GM21515 (cell line): Measurements from ENCODE around the gene PDE4D.
"Not testable (repeated sequence)": the region's sequence is repeated elsewhere in the genome, so short reads cannot be mapped to it uniquely, and the experiment has no call there.

Source experiments
- ATAC-seq: cut with Tn5 transposase; IDR thresholded peaks from one replicate; pipeline ENCODE4 v1.9.1; 2021; ENCODE audit not compliant: unreplicated experiment

Gene PDE4D

GRCh38 chr5:59618644-59619043 is 274.9 kb downstream of the PDE4D start:
- no peak for ATAC-seq

- ATAC-seq, result no peak
Measured at GRCh38 chr5:59617186-59617771, 276.2 kb downstream of the PDE4D start.

GRCh38 chr5:59616413-59616812 is 277.1 kb downstream of the PDE4D start:
- no peak for ATAC-seq

GRCh38 chr5:59615272-59615671 is 278.3 kb downstream of the PDE4D start:
- ATAC-seq, result no peak

GRCh38 chr5:59609501-59610265 is 283.8 kb downstream of the PDE4D start:
- no peak for ATAC-seq

GRCh38 chr5:59608745-59609144 is 284.8 kb downstream of the PDE4D start:
- ATAC-seq, result peak; percentile 53

GRCh38 chr5:59607138-59607765 is 286.3 kb downstream of the PDE4D start:
- ATAC-seq, result no peak

- ATAC-seq, result no peak
Measured at GRCh38 chr5:59605915-59606314, 287.6 kb downstream of the PDE4D start.

GRCh38 chr5:59604111-59604510 is 289.4 kb downstream of the PDE4D start:
- ATAC-seq, result no peak

GRCh38 chr5:59600998-59601397 is 292.5 kb downstream of the PDE4D start:
- ATAC-seq, result no peak

GRCh38 chr5:59600153-59600552 is 293.4 kb downstream of the PDE4D start:
- no peak for ATAC-seq

GRCh38 chr5:59599729-59600128 is 293.8 kb downstream of the PDE4D start:
- ATAC-seq, result no peak

- no peak for ATAC-seq
Measured at GRCh38 chr5:59598547-59598874, 295.0 kb downstream of the PDE4D start.

GRCh38 chr5:59597690-59598546 is 295.6 kb downstream of the PDE4D start:
- no peak for ATAC-seq

GRCh38 chr5:59596586-59597350 is 296.8 kb downstream of the PDE4D start:
- ATAC-seq, result no peak

- not testable (repeated sequence) for ATAC-seq
Measured at GRCh38 chr5:59594118-59594517, 299.4 kb downstream of the PDE4D start.

- ATAC-seq, result no peak
Measured at GRCh38 chr5:59593439-59594007, 300.0 kb downstream of the PDE4D start.

GRCh38 chr5:59592101-59592500 is 301.4 kb downstream of the PDE4D start:
- no peak for ATAC-seq

GRCh38 chr5:59591162-59591561 is 302.4 kb downstream of the PDE4D start:
- ATAC-seq, result no peak

- ATAC-seq, result no peak
Measured at GRCh38 chr5:59588922-59589321, 304.6 kb downstream of the PDE4D start.
